Activated CD4-positive, alpha-beta T cell treated with anti-CD3 and anti-CD28 coated beads, Interleukin-2, amount 50 U/mL, for 24 hours (primary cell): ENCODE data around the gene SLC35G2.
"Not testable (repeated sequence)": the region's sequence is repeated elsewhere in the genome, so short reads cannot be mapped to it uniquely, and the experiment has no call there.

Source experiments
- DNase-seq, 2 donors: peaks; one replicate each; pipeline ENCODE4 v3.0.0-alpha.2; 2020; ENCODE audit warnings: low read depth in 1 of 2, low spot score in 1 of 2

The SLC35G2 gene

GRCh38 chr3:136835089-136835812 is 16.3 kb downstream of the SLC35G2 start:
- DNase-seq: no peak

DNA sequence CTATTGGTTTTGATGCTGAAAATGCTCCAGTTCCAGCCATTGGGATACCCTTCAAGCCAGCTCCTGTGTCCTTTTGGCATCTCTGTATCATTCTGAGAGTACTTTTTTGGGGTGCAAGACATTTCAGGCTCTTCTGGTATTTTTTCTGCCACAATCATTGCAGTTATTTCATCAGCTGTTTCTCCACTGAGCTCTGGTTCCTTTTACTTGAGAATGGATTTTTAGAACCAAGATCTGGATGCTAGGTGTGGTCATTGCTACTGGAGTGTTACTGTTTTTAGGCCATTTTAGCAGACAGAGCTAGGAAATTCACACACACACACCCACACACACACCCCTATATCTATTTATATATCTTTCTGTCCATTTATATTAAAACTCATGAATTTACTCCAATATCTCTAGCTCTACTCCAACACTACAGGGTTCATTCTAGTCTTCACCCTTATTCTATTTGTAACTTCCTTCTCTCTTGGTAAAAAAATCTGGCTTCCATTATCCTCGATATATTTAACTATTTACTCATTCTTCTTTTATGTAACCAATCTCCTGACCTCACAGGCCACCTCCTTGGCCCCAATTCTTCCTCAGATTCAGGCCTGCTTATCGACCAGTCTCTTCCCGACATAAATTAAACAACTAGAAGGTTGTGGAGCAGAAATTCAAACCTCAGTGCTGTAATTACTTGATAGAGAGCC is 17.0 kb downstream of the SLC35G2 start:
- no peak for DNase-seq

- no peak for DNase-seq
Measured at GRCh38 chr3:136836511-136837156, 17.7 kb downstream of the SLC35G2 start.

GRCh38 chr3:136838641-136839555 is 20.0 kb downstream of the SLC35G2 start:
- DNase-seq: no peak

GRCh38 chr3:136839556-136839931 is 20.6 kb downstream of the SLC35G2 start:
- no peak for DNase-seq

DNA sequence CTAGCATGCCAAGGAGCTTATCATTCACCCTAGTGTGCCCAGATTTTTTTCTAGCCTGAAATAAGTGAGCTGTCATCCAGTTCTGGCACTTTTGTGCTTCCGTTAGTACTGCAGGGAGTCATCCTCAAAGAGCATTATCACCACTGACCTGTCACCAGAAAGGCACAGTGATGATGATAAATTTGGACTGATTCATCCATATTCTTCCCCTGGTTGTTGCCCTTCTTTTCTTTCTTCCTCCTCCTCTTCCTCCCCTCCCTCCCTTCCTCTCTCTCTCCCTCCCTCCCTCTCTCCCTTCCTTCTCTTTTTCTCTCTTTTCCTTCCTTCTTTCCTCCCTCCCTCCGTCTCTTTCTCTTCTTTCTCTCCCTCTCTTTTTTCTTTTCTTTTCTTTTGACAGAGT is 21.3 kb downstream of the SLC35G2 start:
- no peak for DNase-seq

DNA sequence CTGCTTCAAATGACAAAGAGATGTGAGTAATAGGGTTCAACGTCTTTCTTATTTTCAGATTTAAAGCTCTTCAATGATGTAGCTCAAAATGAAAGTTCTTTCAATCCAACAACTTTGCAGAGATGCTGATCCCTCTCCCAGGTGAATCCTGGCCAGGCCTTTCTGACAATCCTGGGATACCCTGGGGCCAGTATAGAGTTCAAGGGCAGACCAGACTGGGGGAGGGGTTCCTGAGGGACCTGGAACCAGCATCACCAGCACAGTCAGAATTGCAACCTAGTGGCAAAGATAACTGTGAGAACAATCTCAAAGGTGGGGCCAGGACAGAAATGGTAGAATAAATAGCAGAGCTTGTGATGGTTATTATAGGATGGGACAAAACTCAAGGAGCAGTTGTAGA is 23.4 kb downstream of the SLC35G2 start:
- no peak for DNase-seq

DNA sequence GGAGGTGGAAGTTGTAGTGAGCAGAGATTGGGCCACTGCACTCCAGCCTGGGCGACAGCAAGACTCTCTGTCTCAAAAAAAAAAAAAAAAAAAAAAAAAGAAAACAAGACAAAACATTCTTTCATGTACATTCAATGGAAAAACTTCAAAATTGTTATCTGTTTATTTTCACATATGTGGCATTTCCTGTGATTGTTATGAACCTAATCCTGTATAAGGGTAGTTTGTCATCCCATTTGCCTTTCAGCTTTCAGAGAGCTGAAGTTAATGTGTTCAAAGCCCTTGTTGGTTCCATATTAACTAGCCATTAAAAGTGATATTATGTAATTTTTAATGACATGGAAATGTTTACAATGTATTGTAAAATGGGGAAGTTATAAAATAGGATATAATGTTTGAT is 25.8 kb downstream of the SLC35G2 start:
- no peak for DNase-seq

- no peak for DNase-seq
Measured at GRCh38 chr3:136852180-136852579, 33.3 kb downstream of the SLC35G2 start.

DNA sequence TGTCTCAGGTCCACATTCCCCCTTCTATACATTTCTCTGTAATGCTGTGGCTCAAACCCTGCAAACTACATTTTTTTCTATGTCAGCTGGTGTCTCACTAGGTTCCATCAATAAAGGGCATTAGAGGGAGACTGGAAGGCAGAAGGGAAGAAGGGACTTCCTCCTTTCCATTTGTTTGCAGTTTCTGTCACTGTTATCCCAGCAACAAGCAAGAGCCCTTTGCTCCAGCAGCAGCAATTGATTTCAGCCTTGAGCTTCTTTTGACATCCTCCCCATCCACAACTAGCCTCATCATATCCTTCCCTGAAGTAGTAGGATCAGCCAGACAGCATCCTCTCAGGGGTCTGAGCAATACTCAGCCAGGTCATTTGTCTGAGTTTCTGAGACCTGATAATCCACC is 37.7 kb downstream of the SLC35G2 start:
- DNase-seq: no peak

GRCh38 chr3:136858381-136858780 is 39.5 kb downstream of the SLC35G2 start:
- no peak for DNase-seq

DNA sequence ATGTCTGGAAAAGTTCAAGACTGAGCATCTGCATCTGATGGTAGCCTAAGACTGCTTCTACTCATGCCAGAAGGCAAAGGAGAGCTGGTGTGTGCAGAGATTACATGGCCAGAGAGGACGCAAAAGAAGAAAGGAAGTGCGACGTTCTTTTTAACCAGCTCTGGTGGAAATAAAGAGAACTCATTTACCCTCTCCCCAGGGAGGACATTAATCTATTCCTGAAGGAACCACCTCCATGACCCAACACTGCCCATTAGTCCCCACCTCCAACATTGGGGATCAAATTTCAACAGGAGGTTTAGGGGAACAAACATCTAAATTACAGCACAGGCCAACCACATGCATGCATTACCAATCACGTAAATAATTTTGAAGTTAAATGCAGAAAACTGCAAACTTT is 41.6 kb downstream of the SLC35G2 start:
- no peak for DNase-seq

DNA sequence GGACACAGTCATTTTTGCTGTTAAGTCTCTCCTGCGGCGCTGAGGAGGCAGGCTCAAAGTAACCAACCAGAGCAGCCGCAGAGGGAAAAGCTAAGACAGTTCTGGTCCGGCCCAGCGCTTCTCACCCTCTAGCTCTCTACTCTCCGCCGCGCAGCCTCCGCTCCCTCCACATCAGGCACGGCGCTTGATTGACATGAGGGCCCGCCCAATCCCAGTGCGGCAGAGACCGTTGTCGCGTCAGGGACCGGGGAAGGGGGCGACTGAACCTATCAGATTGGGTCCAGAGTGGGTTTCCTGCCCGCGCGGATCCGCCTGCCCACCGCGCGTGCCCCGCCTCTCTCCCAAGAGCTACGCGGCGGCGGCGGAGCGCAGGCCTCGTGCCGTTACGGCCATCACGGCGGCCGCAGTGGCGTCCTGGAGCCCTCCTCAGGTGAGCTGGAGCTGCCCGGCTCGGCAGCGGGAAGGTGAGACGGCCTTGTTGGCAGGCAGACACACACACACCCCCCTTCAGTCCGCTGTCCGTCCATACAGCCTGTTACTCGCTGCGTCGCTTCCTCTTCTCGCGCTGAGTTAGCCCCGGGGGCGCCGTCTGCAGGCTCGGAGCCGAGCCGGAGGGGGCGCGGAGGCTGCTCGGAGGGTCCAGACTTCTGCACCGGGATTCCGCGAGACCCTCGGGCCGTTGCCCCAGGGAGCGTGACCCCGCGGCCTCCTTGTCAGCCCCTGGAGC is 43.1 kb downstream of the SLC35G2 start, which contains the start of gene NCK1:
Gene NCK1 (plus strand): TSS at position 319 of the 727 bp plus-strand sequence. CDS start 65,794 bp downstream, outside the sequence.
- DNase-seq: peak; percentile 90 to 97

DNA sequence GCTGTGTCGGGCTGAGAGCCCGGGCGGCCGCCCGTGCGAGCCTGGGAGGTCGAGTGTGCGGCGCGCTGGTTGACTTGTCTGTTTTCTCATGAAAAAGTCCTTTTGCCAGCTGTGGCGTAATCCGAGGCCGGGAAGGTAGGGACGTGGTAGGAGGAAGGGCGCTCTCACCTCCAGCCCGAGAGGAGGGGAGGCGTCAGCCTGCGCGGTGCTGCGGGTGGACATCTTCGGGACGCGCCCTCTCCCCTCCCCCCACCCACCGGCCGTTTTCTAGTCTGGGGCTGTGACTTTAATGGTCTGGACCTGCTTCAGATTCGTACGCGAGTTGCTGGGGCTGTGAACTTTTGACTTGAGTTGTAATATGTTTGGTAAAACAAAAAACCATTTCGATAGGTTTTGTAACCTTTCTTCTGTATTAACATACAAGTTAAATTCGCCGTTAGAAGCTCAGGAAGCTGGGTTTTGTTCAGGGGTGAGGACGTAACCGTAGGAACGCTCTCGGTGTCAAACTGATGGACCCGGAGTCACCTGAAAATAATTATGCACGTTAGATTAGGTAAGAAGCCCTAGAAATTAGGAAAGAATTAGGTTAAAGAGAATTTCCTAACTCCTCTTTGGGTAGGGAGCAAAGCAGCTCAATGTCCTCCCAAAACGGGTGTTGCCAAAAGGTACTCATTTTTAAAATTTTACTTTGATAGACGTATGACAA is 43.8 kb downstream of the SLC35G2 start:
- peak; percentile 7 to 12 for DNase-seq

DNA sequence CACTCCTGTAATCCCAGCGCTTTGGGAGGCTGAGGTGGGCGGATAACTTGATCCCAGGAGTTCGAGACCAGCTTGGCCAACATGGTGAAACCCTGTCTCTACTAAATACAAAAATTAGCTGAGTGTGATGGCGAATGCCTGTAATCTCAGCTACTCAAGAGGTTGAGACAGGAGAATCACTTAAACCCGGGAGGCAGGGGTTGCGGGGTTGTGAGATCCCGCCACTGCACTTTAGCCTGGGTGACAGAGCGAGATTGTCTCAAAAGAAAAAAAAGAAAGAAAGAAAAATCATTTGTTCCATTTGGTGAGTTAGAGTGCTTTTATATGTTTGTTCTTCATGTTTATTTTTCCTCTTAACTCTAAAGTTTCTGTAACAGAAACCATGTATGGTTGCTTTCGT is 50.4 kb downstream of the SLC35G2 start:
- DNase-seq: no peak

DNA sequence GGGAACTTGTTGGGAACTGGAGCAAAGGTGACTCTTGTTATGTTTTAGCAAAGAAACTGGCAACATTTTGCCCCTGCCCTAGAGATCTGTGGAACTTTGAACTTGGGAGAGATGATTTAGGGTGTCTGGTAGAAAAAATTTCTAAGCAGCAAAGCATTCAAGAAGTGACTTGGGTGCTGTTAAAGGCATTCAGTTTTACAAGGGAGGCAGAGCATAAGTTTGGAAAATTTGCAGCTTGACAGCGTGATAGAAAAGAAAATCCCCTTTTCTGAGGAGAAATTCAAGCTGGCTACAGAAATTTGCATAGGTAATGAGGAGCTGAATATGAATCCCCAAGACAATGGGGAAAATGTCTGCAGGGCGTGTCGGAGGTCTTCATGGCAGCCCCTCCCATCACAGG is 53.3 kb downstream of the SLC35G2 start:
- DNase-seq: not testable (repeated sequence)

DNA sequence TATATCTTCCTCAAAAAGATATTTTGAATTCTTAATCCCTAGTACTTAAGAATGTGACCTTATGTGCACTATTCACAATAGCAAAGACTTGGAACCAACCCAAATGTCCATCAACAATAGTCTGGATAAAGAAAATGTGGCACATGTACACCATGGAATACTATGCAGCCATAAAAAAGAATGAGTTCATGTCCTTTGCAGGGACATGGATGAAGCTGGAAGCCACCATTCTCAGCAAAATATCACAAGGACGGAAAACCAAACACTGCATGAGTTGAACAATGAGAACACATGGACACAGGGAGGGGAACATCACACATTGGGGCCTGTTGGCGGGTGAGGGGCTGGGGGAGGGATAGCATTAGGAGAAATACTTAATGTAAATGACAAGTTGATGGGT is 60.6 kb downstream of the SLC35G2 start:
- DNase-seq: not testable (repeated sequence)

DNA sequence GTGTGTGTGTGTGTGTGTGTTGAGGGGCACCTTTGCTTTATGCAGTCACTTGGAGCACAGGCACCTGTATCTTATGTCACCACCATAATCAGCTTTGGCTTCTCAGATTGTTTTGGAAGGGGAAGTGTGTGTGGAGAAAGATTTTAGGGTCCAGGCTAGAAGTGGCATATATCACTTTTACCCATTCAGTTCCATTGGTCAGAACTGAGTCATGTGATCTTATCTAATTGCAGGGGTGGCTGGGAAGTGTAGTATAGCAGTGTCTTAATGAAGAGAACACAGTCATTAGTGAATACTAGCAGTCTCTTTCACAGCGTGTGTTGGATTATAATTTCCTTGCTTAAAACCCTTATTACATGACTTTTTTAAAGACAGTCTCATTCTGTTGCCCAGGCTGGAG is 63.6 kb downstream of the SLC35G2 start:
- DNase-seq: no peak

DNA sequence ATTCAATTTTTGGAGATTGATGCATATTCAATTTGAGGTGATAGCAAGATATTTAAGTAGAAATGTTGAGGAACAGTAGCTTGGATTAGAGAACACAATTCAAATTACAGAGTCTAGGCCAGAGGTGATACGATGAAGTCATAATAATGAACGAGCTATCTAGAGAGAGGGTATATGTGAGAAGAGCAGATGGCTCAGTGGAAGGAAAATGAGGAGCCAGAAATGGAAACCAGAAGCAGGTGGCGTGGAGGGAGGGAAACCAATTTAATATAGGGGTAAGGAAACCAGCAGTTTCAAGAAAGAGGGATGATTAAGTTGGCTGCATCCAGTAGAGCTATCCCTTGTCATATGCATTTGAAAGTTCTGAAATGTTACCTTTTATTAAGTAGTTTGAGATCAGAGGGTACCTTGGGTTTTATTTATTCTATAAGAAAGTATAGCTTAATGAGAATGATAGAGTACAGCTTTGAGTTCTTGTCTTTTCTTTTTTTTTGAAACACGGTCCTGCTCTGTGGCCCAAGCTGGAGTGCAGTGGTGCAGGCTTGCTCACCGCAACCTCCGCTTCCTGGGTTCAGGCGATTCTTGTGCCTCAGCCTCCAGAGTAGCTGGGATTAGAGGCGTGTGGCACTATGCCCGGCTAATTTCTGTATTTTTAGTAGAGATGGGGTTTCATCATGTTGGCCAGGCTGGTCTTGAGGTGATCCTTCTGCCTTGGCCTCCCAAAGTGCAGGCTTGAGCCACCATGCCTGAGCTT is 65.2 kb downstream of the SLC35G2 start:
- DNase-seq: no peak
